NCI-H2196 treated with DMSO at 0.1 percent for 48 hours (cell line): ENCODE results near the gene CAMK2B.

Source experiments
- DNase-seq: peaks from one replicate; lab custom pipeline; 2025; ENCODE audit not compliant: unreplicated experiment; lab: John Stamatoyannopoulos, UW

The CAMK2B gene

GRCh38 chr7:44330331-44330730 is 4.9 kb upstream of the CAMK2B start:
- DNase-seq, result no peak

- no peak for DNase-seq
These were observed 4.5 kb upstream of the CAMK2B start for GRCh38 chr7:44329888-44330287.

GRCh38 chr7:44329081-44329480 is 3.7 kb upstream of the CAMK2B start:
- DNase-seq, result no peak

- no peak for DNase-seq
These were observed 2.6 kb upstream of the CAMK2B start for GRCh38 chr7:44327981-44328380.

- DNase-seq, result no peak
These were observed 1.1 kb upstream of the CAMK2B start for GRCh38 chr7:44326261-44327125.

- DNase-seq, result peak; percentile 28
These were observed 432 bp upstream of the CAMK2B start for GRCh38 chr7:44325811-44326241.

GRCh38 chr7:44324481-44325200 is 753 bp downstream of the CAMK2B start:
- no peak for DNase-seq

GRCh38 chr7:44324204-44324480 is 1.3 kb downstream of the CAMK2B start:
- no peak for DNase-seq

GRCh38 chr7:44323381-44324203 is 1.8 kb downstream of the CAMK2B start:
- no peak for DNase-seq

GRCh38 chr7:44322631-44323363 is 2.6 kb downstream of the CAMK2B start:
- peak; percentile 87 for DNase-seq

- no peak for DNase-seq
These were observed 3.6 kb downstream of the CAMK2B start for GRCh38 chr7:44321796-44322195.

- peak; percentile 21 for DNase-seq
These were observed 4.5 kb downstream of the CAMK2B start for GRCh38 chr7:44320794-44321371.

GRCh38 chr7:44320141-44320540 is 5.3 kb downstream of the CAMK2B start:
- DNase-seq, result no peak

GRCh38 chr7:44318332-44318731 is 7.1 kb downstream of the CAMK2B start:
- DNase-seq, result no peak

GRCh38 chr7:44315301-44315903 is 10.0 kb downstream of the CAMK2B start:
- no peak for DNase-seq

- DNase-seq, result no peak
These were observed 11.8 kb downstream of the CAMK2B start for GRCh38 chr7:44313621-44314031.

- DNase-seq, result no peak
These were observed 12.4 kb downstream of the CAMK2B start for GRCh38 chr7:44313016-44313415.

- DNase-seq, result no peak
These were observed 13.6 kb downstream of the CAMK2B start for GRCh38 chr7:44311561-44312495.

GRCh38 chr7:44310221-44310848 is 15.1 kb downstream of the CAMK2B start:
- no peak for DNase-seq
